Glutamatergic neuron (in vitro differentiated cells): Measurements from ENCODE around the gene REV3L. TPM values are rescaled to one million over a fixed set of nuclear protein-coding genes. Genes with fewer than 3 reads are reported as not detected.

Experiments
- DNase-seq: peaks from one replicate; pipeline ENCODE4 v3.0.0; 2022
- H3K27ac Mint-ChIP-seq: one replicate; pipeline ENCODE4 v1.8.0; 2020; ENCODE audit warnings: mild to moderate bottlenecking, mixed read lengths, inconsistent platforms; ENCODE audit not compliant: unreplicated experiment
- H3K27me3 Mint-ChIP-seq: one replicate; pipeline ENCODE4 v1.8.0; 2020; ENCODE audit warnings: mild to moderate bottlenecking, moderate library complexity, mixed read lengths, inconsistent platforms; ENCODE audit not compliant: unreplicated experiment
- H3K36me3 Mint-ChIP-seq: one replicate; pipeline ENCODE4 v1.8.0; 2020; ENCODE audit warnings: mild to moderate bottlenecking, mixed read lengths, inconsistent platforms; ENCODE audit not compliant: unreplicated experiment
- H3K4me1 Mint-ChIP-seq: one replicate; pipeline ENCODE4 v1.8.0; 2020; ENCODE audit warnings: mild to moderate bottlenecking, low read depth, mixed read lengths, inconsistent platforms; ENCODE audit not compliant: unreplicated experiment
- H3K4me3 Mint-ChIP-seq: one replicate; pipeline ENCODE4 v1.8.0; 2020; ENCODE audit warnings: mild to moderate bottlenecking, mixed read lengths, inconsistent platforms; ENCODE audit not compliant: unreplicated experiment
- H3K9me3 Mint-ChIP-seq: one replicate; pipeline ENCODE4 v1.8.0; 2020; ENCODE audit warnings: mild to moderate bottlenecking, moderate library complexity, mixed read lengths, inconsistent platforms; ENCODE audit not compliant: unreplicated experiment
- CTCF ChIP-seq: fragments of 200-600 bp; sonication (generic); IDR thresholded peaks from one replicate; pipeline ENCODE4 v1.5.0; 2021; ENCODE audit not compliant: partially characterized antibody, unreplicated experiment
- total RNA-seq: library from RNA; stranded (reverse); fragmentation: NEBNext Ultra II Directional; extraction: Animal tissue kit (Norgen Biotek cat#: 25700); gene quantifications from one replicate; pipeline ENCODE4 v1.2.1, GENCODE V29; 2021; ENCODE audit not compliant: unreplicated experiment

REV3L gene
- total RNA-seq, 1 donor from 2014 or later: 33.3 TPM

- no peak for DNase-seq
- H3K9me3 Mint-ChIP-seq: peaks cover 2% of the 10 kb centered on the region
- H3K4me3 Mint-ChIP-seq: no peak overlapping the region
- H3K36me3 Mint-ChIP-seq: no peaks in the 10 kb centered on the region
- H3K27me3 Mint-ChIP-seq: no peaks in the 10 kb centered on the region
- no peak overlapping the region for H3K27ac Mint-ChIP-seq
- no peaks in the 10 kb centered on the region for H3K4me1 Mint-ChIP-seq
- no peak for TF ChIP-seq CTCF
Measured at GRCh38 chr6:111354758-111355555, 128.1 kb downstream of the REV3L start.

GRCh38 chr6:111353912-111354462, 129.0 kb downstream of the REV3L start:
- no peak overlapping the region for H3K27ac Mint-ChIP-seq

GRCh38 chr6:111347589-111347988, 135.4 kb downstream of the REV3L start:
- Mint-ChIP-seq H3K4me3 (no peak overlapping the region), H3K4me1 (no peaks in the 10 kb centered on the region), H3K9me3 (no peaks in the 10 kb centered on the region), H3K36me3 (no peaks in the 10 kb centered on the region), H3K27me3 (no peaks in the 10 kb centered on the region), H3K27ac (no peak overlapping the region)
- no peak for DNase-seq
- TF ChIP-seq CTCF: no peak

More at GRCh38 chr6:111353912-111354462, 129.0 kb downstream of the REV3L start:
- Mint-ChIP-seq H3K9me3 (peaks cover 2% of the 10 kb centered on the region), H3K36me3 (no peaks in the 10 kb centered on the region), H3K4me3 (no peak overlapping the region), H3K27me3 (no peaks in the 10 kb centered on the region), H3K4me1 (no peaks in the 10 kb centered on the region)
- no peak for TF ChIP-seq CTCF
- no peak for DNase-seq

GRCh38 chr6:111342913-111343312, 140.1 kb downstream of the REV3L start:
- no peak for TF ChIP-seq CTCF
- H3K27me3 Mint-ChIP-seq: no peaks in the 10 kb centered on the region
- no peak for DNase-seq
- H3K9me3 Mint-ChIP-seq: no peaks in the 10 kb centered on the region
- H3K4me3 Mint-ChIP-seq: no peak overlapping the region
- no peak overlapping the region for H3K27ac Mint-ChIP-seq
- H3K4me1 Mint-ChIP-seq: no peaks in the 10 kb centered on the region
- H3K36me3 Mint-ChIP-seq: peaks cover 3% of the 10 kb centered on the region

GRCh38 chr6:111339294-111339693, 143.7 kb downstream of the REV3L start:
- Mint-ChIP-seq H3K27ac (no peak overlapping the region), H3K9me3 (no peaks in the 10 kb centered on the region), H3K36me3 (peaks cover 3% of the 10 kb centered on the region), H3K4me1 (peaks cover 4% of the 10 kb centered on the region), H3K27me3 (no peaks in the 10 kb centered on the region), H3K4me3 (no peak overlapping the region)
- no peak for DNase-seq
- TF ChIP-seq CTCF: no peak
